ENCODE results near the gene TMEM59L. TPM values are rescaled to one million over a fixed set of nuclear protein-coding genes. Genes with fewer than 3 reads are reported as not detected.

Gene TMEM59L
- total and polyA plus RNA-seq, 2 of the 13 experiments (the other 11 are each of a cell fraction or from before 2014, with no cell fraction given), result 0.97 to 5.5 TPM

GRCh38 chr19:18580311-18580710 is 32.4 kb upstream of the TMEM59L start:
- ATAC-seq (peak; percentile 29), FAIRE-seq (no peak), DNase-seq (ENCODE audit: low spot score) (no peak)
- TF ChIP-seq TAF1 (CRISPR knock-in tag; IDR thresholded peaks at IDR 0.05) (no peak), REL (CRISPR knock-in tag; conservative IDR thresholded peaks at IDR 0.05) (no peak), ZNF205 (CRISPR knock-in tag; IDR thresholded peaks at IDR 0.05) (no peak), ZNF607 (CRISPR knock-in tag; IDR thresholded peaks at IDR 0.05; ENCODE audit: borderline replicate concordance) (no peak), KDM2A (CRISPR knock-in tag; IDR thresholded peaks at IDR 0.05; ENCODE audit: borderline replicate concordance, low read depth) (no peak), PCBP1 (IDR thresholded peaks at IDR 0.05; ENCODE audit: borderline replicate concordance, low read depth, low read length) (no peak), ZNF614 (CRISPR knock-in tag; IDR thresholded peaks at IDR 0.05; ENCODE audit: borderline replicate concordance) (no peak), THYN1 (CRISPR knock-in tag; IDR thresholded peaks at IDR 0.05; ENCODE audit: borderline replicate concordance, low read depth) (no peak), ZNF18 (CRISPR knock-in tag; IDR thresholded peaks at IDR 0.05; ENCODE audit: insufficient replicate concordance) (no peak)
- in situ Hi-C loops (cut with HindIII; ENCODE audit: extremely low pct_ligation_motif_present, low pct_unique_long_range_greater_than_20kb), result no loop called here
- H3K27me3 ChIP-seq (ENCODE audit: control insufficient read depth in 1 of 2, insufficient read depth in 2 of 2, low read length in 2 of 2), result peaks cover 0 to 2% of the 10 kb centered on the region in 2 experiments; a peak in 1 of 5 replicates
- no peak overlapping the region for H3K9ac ChIP-seq (ENCODE audit: insufficient read depth, low read depth, low read length)
- BruUV-seq (replicated peaks), result no TSS peak
- CTCF ChIA-PET (ENCODE audit: low intra/inter-chr PET ratio, low total read pairs), result no interaction called here
- no peak overlapping the region for H2AFZ ChIP-seq (ENCODE audit: low read length)
- H3K27ac ChIP-seq (ENCODE audit: extremely low read length, insufficient read depth, low read length), result no peak overlapping the region
- no peaks in the 10 kb centered on the region for H3K4me1 ChIP-seq (ENCODE audit: insufficient read depth, low read length)
- POLR2A ChIA-PET, result interaction anchor here (1.9 kb wide), 1 partner anchor 8 kb away, joined by 9 read pairs; the partner anchor contains the start of gene UBA52
- intact Hi-C loops (cut with micrococcal nuclease; ENCODE audit: unreplicated experiment), result no loop called here
- no peaks in the 10 kb centered on the region for H3K9me3 ChIP-seq (ENCODE audit: low read length)
- H3K4me3 ChIP-seq (replicated peaks in 1 of 3; ENCODE audit: insufficient read depth in 1 of 3, low read depth in 2 of 3, low read length in 3 of 3), result no peak overlapping the region
- H3K4me2 ChIP-seq (ENCODE audit: low read depth, low read length), result no peak overlapping the region
- WGBS (ENCODE audit: low lambda C conversion rate), result 79% methylated on average over 3 of the region's 7 CpGs
- no peaks in the 10 kb centered on the region for H4K20me1 ChIP-seq (ENCODE audit: insufficient read depth, low read length)
- peaks cover 1 to 5% of the 10 kb centered on the region in 2 experiments; a peak in 3 of 5 replicates for H3K36me3 ChIP-seq (replicated peaks in 1 of 2; ENCODE audit: control insufficient read depth in 1 of 2, insufficient read depth in 2 of 2, low read length in 2 of 2)
- no peaks in the 10 kb centered on the region for H3K79me2 ChIP-seq (ENCODE audit: insufficient read depth, low read length)
